ENCODE data around the gene TRAF2. TPM values are rescaled to one million over a fixed set of nuclear protein-coding genes. Genes with fewer than 3 reads are reported as not detected.

Gene TRAF2
- total and polyA plus RNA-seq, 9 of the 15 experiments (the other 6 are each of a cell fraction or from before 2014, with no cell fraction given), result 0.24 to 45.2 (median 18.0) TPM

DNA sequence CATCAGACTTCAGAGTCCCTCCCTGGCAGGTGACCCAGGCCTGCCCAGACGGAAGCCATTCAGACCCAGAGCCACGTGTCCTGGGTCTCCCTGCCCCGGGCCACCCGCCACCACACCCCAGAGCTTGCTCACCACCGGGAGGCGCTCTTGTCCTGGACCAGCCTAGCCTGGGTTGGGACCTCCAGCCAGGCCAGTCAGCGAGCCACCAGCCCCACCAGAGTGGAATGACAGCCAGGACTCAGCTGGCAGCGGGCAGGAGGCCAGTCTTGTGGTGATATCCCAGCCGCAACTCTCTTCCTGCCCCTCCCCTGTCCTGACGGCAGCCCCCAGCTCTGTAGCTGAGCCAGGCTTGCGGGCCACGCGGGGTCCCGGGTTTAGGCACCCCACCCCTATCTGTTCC is 89.3 kb downstream of the TRAF2 start (continued):
- TF ChIP-seq, protein P1, sequence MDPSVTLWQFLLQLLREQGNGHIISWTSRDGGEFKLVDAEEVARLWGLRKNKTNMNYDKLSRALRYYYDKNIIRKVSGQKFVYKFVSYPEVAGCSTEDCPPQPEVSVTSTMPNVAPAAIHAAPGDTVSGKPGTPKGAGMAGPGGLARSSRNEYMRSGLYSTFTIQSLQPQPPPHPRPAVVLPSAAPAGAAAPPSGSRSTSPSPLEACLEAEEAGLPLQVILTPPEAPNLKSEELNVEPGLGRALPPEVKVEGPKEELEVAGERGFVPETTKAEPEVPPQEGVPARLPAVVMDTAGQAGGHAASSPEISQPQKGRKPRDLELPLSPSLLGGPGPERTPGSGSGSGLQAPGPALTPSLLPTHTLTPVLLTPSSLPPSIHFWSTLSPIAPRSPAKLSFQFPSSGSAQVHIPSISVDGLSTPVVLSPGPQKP (CRISPR knock-in tag; IDR thresholded peaks at IDR 0.05), result no peak
- no peak for TF ChIP-seq ZNF12 (CRISPR knock-in tag; IDR thresholded peaks at IDR 0.05)
- TF ChIP-seq ETV1 (tag; conservative IDR thresholded peaks at IDR 0.05; ENCODE audit: low read depth), result no peak
- TF ChIP-seq ARID3B (CRISPR knock-in tag; IDR thresholded peaks at IDR 0.05; ENCODE audit: borderline replicate concordance), result no peak
- no peak for TF ChIP-seq NR3C1 (CRISPR knock-in tag; IDR thresholded peaks at IDR 0.05)
- no peak for TF ChIP-seq MYBL2 (IDR thresholded peaks at IDR 0.05; ENCODE audit: low read depth)
- no peak for TF ChIP-seq MYBL2 (CRISPR knock-in tag; IDR thresholded peaks at IDR 0.05; ENCODE audit: borderline replicate concordance)
- TF ChIP-seq, protein P2, sequence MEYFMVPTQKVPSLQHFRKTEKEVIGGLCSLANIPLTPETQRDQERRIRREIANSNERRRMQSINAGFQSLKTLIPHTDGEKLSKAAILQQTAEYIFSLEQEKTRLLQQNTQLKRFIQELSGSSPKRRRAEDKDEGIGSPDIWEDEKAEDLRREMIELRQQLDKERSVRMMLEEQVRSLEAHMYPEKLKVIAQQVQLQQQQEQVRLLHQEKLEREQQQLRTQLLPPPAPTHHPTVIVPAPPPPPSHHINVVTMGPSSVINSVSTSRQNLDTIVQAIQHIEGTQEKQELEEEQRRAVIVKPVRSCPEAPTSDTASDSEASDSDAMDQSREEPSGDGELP (CRISPR knock-in tag; IDR thresholded peaks at IDR 0.05; ENCODE audit: borderline replicate concordance), result peak; percentile 54; the same call in 1 of the 2 replicates
- peak; percentile 57; the same call in 1 of the 2 replicates for TF ChIP-seq USF1 (CRISPR knock-in tag; IDR thresholded peaks at IDR 0.05)
- no peak for TF ChIP-seq ZSCAN32 (CRISPR knock-in tag; IDR thresholded peaks at IDR 0.05)
- TF ChIP-seq, protein P3, sequence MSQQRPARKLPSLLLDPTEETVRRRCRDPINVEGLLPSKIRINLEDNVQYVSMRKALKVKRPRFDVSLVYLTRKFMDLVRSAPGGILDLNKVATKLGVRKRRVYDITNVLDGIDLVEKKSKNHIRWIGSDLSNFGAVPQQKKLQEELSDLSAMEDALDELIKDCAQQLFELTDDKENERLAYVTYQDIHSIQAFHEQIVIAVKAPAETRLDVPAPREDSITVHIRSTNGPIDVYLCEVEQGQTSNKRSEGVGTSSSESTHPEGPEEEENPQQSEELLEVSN (IDR thresholded peaks at IDR 0.05; ENCODE audit: borderline replicate concordance in 1 of 2, extremely low read depth in 1 of 2, insufficient read depth in 1 of 2, insufficient read length in 1 of 2, low read depth in 1 of 2, low read length in 1 of 2, poor library complexity in 1 of 2, severe bottlenecking in 1 of 2), result peak in 1 of 2 experiments; percentile 40
- TF ChIP-seq, protein P4, sequence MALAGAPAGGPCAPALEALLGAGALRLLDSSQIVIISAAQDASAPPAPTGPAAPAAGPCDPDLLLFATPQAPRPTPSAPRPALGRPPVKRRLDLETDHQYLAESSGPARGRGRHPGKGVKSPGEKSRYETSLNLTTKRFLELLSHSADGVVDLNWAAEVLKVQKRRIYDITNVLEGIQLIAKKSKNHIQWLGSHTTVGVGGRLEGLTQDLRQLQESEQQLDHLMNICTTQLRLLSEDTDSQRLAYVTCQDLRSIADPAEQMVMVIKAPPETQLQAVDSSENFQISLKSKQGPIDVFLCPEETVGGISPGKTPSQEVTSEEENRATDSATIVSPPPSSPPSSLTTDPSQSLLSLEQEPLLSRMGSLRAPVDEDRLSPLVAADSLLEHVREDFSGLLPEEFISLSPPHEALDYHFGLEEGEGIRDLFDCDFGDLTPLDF (CRISPR knock-in tag; IDR thresholded peaks at IDR 0.05), result no peak
- peak; percentile 61 to 77 (median 66) for TF ChIP-seq CTCF (IDR thresholded peaks at IDR 0.05 in 2 of 3, conservative IDR thresholded peaks at IDR 0.05 in 1 of 3; ENCODE audit: insufficient read depth in 2 of 3, low read depth in 1 of 3, low read length in 3 of 3)
- TF ChIP-seq ZNF184 (CRISPR knock-in tag; IDR thresholded peaks at IDR 0.05), result no peak
- no peak for TF ChIP-seq IFI16 (CRISPR knock-in tag; IDR thresholded peaks at IDR 0.05)
- TF ChIP-seq RAD21 (CRISPR knock-in tag; conservative IDR thresholded peaks at IDR 0.05 in 1 of 2, IDR thresholded peaks at IDR 0.05 in 1 of 2), result peak in 1 of 2 experiments; percentile 39; a peak in 2 of 4 replicates
